GM21723 (cell line): Measurements from ENCODE around the gene GRIFIN.
A peak's percentile ranks its signal among the peaks of the same experiment; 100 is the strongest.
"Not testable (repeated sequence)": the region's sequence is repeated elsewhere in the genome, so short reads cannot be mapped to it uniquely, and the experiment has no call there.

Source experiments
- ATAC-seq: cut with Tn5 transposase; IDR thresholded peaks from one replicate; pipeline ENCODE4 v1.9.1; 2021; ENCODE audit warnings: mild to moderate bottlenecking, moderate library complexity; ENCODE audit not compliant: unreplicated experiment

GRIFIN gene

DNA sequence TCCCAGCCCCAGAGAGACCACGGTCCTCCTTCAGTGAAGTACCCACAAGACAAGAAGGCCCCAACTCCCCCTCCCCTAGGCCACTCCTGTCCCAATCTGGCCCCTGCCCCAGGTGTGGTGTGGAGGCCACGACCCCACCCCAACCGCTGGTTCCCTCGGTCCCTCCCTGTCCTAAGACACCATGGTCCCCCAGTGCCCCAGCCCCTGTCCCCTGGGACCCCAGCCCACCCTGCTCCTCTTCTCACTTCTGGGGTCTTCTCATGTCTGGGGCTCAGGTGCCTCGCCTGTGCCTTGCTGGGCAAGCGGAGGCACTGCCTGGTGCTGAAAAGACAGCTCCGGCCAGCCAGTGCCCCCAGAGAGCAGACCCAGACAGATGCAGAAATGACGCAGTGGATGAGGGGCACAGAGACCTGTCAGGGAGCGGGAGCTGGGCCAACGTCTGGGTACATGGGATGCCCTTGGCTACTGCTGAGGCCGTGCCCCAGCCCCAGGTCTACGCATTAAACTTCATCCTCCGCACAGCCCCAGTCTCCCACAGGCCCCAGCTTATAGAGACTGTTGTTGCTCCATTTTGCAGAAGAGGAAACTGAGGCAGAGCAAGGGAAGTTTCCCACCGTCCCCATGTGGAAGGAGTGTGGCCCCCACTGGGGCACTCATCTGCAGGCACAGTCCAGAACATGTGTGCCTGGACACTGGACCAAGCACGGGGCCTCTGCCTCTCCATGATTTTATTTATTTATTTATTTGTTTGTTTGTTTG, 14.8 kb downstream of the GRIFIN start:
- ATAC-seq, result no peak

GRCh38 chr7:2460641-2461040, 15.6 kb downstream of the GRIFIN start:
- ATAC-seq, result no peak

GRCh38 chr7:2460188-2460587, 16.0 kb downstream of the GRIFIN start:
- ATAC-seq, result no peak

GRCh38 chr7:2459674-2460073, 16.5 kb downstream of the GRIFIN start:
- ATAC-seq, result no peak

GRCh38 chr7:2453849-2454248, 22.3 kb downstream of the GRIFIN start:
- ATAC-seq, result not testable (repeated sequence)

GRCh38 chr7:2452643-2453270, 23.4 kb downstream of the GRIFIN start:
- ATAC-seq, result no peak

- peak; percentile 69 for ATAC-seq
Measured at GRCh38 chr7:2452074-2452507, 24.1 kb downstream of the GRIFIN start.

GRCh38 chr7:2451171-2452073, 24.8 kb downstream of the GRIFIN start:
- peak; percentile 84 for ATAC-seq

- no peak for ATAC-seq
Measured at GRCh38 chr7:2450198-2451107, 25.7 kb downstream of the GRIFIN start.

- ATAC-seq, result no peak
Measured at GRCh38 chr7:2446676-2447075, 29.5 kb downstream of the GRIFIN start.

- ATAC-seq, result no peak
Measured at GRCh38 chr7:2445898-2446555, 30.2 kb downstream of the GRIFIN start.

DNA sequence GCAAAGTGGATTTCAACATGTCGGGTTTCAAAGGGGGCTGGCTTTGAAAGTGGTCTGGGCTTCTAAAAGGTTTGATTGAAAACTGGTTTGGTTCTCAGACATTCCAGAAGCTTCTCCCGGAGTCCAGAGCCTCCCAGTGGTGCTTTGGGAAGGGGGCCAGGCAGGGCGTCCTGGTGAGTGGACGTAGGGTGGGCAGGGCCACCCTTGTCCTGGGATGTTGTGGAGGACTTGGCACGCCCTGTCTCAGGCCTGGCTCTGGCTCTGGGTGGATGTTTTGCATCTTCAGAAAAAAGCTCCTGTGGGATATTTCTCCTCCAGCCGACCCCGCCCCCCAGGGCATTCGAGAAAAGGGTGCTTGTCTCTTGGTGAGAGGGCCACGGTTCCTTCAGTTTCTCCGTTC, 31.2 kb downstream of the GRIFIN start:
- ATAC-seq, result no peak

- ATAC-seq, result no peak
Measured at GRCh38 chr7:2444476-2444875, 31.7 kb downstream of the GRIFIN start.

DNA sequence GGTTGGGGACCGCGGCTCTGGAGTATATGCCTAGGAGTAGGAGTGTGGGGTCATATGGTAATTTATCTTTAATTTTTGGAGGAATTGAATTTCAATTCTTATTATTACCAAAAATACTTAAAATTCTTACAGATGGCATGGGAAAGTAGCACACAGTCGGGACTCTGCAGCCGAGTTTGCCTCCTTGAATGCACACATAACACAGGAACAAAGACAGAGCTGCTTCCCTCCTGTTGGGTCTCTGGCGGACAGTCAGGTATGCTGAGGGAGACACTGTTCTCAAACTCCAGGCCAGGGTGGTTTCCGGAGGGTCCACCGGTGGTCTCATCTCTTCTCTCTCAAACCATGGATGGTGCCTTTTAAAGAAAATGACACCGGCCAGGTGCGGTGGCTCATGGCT, 32.7 kb downstream of the GRIFIN start:
- ATAC-seq, result no peak

- ATAC-seq, result no peak
Measured at GRCh38 chr7:2441430-2442058, 34.7 kb downstream of the GRIFIN start.

- no peak for ATAC-seq
Measured at GRCh38 chr7:2440608-2441245, 35.5 kb downstream of the GRIFIN start.

- no peak for ATAC-seq
Measured at GRCh38 chr7:2438775-2439174, 37.4 kb downstream of the GRIFIN start.

GRCh38 chr7:2438186-2438585, 38.0 kb downstream of the GRIFIN start:
- no peak for ATAC-seq

DNA sequence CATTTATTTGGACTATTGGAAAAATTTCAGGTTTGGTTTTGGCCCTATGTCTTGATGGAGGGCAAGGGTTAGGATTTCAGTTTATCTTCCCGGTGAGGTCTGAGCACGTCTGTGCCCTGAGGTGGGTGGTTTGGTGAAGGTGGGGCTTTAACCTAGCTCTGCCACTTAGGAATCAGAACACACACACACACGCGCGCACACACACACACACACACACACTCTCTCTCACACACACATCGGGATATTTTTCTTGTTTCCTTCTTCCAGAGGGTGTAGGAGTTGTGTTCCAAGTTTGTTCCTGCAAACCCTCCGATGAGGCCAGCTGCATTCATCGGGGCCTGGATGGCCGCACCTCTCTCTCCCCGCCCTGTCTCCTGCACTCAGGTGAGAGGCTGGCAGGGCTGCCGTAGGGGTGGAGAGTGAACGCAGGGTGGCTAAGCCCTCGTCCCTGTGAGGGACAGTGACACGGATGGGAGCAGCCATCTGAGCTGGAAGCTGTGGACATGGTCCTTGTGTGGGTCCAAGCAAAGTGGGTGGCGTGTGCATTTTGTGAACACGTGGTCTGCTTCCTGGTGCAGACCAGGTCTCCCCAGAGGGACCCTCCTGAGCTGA, 38.6 kb downstream of the GRIFIN start:
- ATAC-seq, result no peak
